Measurements from ENCODE around the gene KDM6A.
A peak's percentile ranks its signal among the peaks of the same experiment; 100 is the strongest.

DNA sequence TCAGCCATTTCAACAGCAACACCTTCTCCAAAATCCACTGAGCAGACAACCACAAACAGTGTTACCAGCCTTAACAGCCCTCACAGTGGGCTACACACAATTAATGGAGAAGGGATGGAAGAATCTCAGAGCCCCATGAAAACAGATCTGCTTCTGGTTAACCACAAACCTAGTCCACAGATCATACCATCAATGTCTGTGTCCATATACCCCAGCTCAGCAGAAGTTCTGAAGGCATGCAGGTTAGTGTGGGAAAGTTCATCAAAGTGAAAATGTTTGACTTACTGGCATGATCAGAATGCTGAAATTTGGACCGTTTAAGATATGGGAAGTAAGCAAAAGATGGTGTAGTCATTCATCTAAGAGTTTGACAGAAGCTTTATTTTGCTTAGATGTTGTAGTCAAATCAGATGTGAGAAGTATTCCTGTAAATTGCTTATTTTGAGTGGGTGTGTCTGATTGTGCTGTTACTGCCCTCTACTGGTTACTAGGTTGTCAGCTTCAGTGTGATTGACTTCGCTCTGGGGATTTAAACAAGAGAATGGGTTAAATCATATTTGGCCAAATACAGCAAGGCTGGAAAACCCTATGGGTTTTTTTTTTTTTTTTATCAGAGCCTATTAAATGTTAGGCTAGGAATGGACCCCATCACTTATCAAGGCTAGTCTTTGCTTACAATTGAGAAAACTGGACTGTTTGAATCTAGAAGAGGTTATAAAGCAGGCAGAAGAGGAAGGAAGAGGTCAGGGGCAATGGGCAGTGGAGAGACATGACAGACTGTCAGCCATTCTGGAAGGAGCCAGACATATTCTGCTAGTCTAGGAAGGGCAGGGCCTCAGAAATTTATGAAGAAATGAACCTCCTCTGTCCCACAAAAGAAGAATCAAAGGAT lies 197.4 kb downstream of the KDM6A start:
- TF ChIP-seq, protein P1, sequence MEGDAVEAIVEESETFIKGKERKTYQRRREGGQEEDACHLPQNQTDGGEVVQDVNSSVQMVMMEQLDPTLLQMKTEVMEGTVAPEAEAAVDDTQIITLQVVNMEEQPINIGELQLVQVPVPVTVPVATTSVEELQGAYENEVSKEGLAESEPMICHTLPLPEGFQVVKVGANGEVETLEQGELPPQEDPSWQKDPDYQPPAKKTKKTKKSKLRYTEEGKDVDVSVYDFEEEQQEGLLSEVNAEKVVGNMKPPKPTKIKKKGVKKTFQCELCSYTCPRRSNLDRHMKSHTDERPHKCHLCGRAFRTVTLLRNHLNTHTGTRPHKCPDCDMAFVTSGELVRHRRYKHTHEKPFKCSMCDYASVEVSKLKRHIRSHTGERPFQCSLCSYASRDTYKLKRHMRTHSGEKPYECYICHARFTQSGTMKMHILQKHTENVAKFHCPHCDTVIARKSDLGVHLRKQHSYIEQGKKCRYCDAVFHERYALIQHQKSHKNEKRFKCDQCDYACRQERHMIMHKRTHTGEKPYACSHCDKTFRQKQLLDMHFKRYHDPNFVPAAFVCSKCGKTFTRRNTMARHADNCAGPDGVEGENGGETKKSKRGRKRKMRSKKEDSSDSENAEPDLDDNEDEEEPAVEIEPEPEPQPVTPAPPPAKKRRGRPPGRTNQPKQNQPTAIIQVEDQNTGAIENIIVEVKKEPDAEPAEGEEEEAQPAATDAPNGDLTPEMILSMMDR (IDR thresholded peaks at IDR 0.05) = peak; percentile 30 to 68 (median 52)
- TF ChIP-seq POLR2A (IDR thresholded peaks at IDR 0.05) = no peak

Measured in body of pancreas (tissue), 4 donors.